ENCODE data around the gene GPR61.

GPR61 gene

GRCh38 chr1:109584766-109585165 lies 45.1 kb downstream of the GPR61 start:
- Histone ChIP-seq H3K36me3 (ENCODE audit: insufficient read depth, low read length) (peaks cover 87% of the 10 kb centered on the region), H3K79me2 (ENCODE audit: insufficient read depth, low read length) (no peaks in the 10 kb centered on the region), H4K20me1 (ENCODE audit: insufficient read depth, low read length) (no peaks in the 10 kb centered on the region), H3K4me3 (ENCODE audit: low read depth, low read length, poor library complexity, severe bottlenecking) (no peak overlapping the region), H3F3A (ENCODE audit: insufficient read depth, low read length) (no peaks in the 10 kb centered on the region), H3K9me2 (ENCODE audit: low read depth, low read length) (no peaks in the 10 kb centered on the region), H3K27me3 (ENCODE audit: insufficient read depth, low read length) (no peaks in the 10 kb centered on the region), H3K9ac (ENCODE audit: low read length) (no peak overlapping the region), H3K27ac (ENCODE audit: low read depth, low read length, poor library complexity, severe bottlenecking) (no peak overlapping the region), H3K9me3 (ENCODE audit: low read length) (no peaks in the 10 kb centered on the region), H2AFZ (ENCODE audit: low read length) (no peak overlapping the region), H3K4me1 (ENCODE audit: insufficient read depth, low read length, severe bottlenecking) (no peaks in the 10 kb centered on the region), H3K4me2 (ENCODE audit: low read length) (no peak overlapping the region)
- TF ChIP-seq, protein P1, sequence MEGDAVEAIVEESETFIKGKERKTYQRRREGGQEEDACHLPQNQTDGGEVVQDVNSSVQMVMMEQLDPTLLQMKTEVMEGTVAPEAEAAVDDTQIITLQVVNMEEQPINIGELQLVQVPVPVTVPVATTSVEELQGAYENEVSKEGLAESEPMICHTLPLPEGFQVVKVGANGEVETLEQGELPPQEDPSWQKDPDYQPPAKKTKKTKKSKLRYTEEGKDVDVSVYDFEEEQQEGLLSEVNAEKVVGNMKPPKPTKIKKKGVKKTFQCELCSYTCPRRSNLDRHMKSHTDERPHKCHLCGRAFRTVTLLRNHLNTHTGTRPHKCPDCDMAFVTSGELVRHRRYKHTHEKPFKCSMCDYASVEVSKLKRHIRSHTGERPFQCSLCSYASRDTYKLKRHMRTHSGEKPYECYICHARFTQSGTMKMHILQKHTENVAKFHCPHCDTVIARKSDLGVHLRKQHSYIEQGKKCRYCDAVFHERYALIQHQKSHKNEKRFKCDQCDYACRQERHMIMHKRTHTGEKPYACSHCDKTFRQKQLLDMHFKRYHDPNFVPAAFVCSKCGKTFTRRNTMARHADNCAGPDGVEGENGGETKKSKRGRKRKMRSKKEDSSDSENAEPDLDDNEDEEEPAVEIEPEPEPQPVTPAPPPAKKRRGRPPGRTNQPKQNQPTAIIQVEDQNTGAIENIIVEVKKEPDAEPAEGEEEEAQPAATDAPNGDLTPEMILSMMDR (IDR thresholded peaks at IDR 0.05; ENCODE audit: low read length) = no peak
- TF ChIP-seq EZH2 (IDR thresholded peaks at IDR 0.05; ENCODE audit: borderline replicate concordance, low read length) = no peak

DNA sequence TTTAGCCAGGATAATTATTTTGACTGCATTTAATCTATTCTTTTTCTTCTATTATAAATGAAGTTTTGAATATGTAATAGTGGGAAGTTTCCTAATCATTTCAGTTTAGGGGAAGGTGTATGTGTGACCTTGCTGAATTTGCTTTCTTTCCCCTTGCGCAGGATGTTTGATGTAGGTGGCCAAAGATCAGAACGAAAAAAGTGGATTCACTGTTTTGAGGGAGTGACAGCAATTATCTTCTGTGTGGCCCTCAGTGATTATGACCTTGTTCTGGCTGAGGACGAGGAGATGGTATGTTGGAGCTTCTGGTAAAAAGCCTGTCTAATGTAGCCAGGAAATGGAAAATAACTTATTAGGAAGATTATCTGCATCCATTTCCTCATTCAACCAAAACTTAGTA lies 46.4 kb downstream of the GPR61 start:
- H3K27me3 ChIP-seq (ENCODE audit: insufficient read depth, low read length) = no peaks in the 10 kb centered on the region
- H3F3A ChIP-seq (ENCODE audit: insufficient read depth, low read length) = no peaks in the 10 kb centered on the region
- no peaks in the 10 kb centered on the region for H4K20me1 ChIP-seq (ENCODE audit: insufficient read depth, low read length)
- no peak overlapping the region for H3K27ac ChIP-seq (ENCODE audit: low read depth, low read length, poor library complexity, severe bottlenecking)
- peaks cover 81% of the 10 kb centered on the region for H3K36me3 ChIP-seq (ENCODE audit: insufficient read depth, low read length)
- H3K4me2 ChIP-seq (ENCODE audit: low read length) = no peak overlapping the region
- no peaks in the 10 kb centered on the region for H3K9me2 ChIP-seq (ENCODE audit: low read depth, low read length)
- H3K4me3 ChIP-seq (ENCODE audit: low read depth, low read length, poor library complexity, severe bottlenecking) = no peak overlapping the region
- TF ChIP-seq, protein P1 (IDR thresholded peaks at IDR 0.05; ENCODE audit: low read length) = no peak
- TF ChIP-seq EZH2 (IDR thresholded peaks at IDR 0.05; ENCODE audit: borderline replicate concordance, low read length) = no peak
- H3K79me2 ChIP-seq (ENCODE audit: insufficient read depth, low read length) = no peaks in the 10 kb centered on the region
- no peaks in the 10 kb centered on the region for H3K9me3 ChIP-seq (ENCODE audit: low read length)
- no peak overlapping the region for H2AFZ ChIP-seq (ENCODE audit: low read length)
- no peak overlapping the region for H3K9ac ChIP-seq (ENCODE audit: low read length)
- H3K4me1 ChIP-seq (ENCODE audit: insufficient read depth, low read length, severe bottlenecking) = no peaks in the 10 kb centered on the region

- no peaks in the 10 kb centered on the region for H3K9me3 ChIP-seq (ENCODE audit: low read length)
- no peaks in the 10 kb centered on the region for H4K20me1 ChIP-seq (ENCODE audit: insufficient read depth, low read length)
- no peaks in the 10 kb centered on the region for H3K27me3 ChIP-seq (ENCODE audit: insufficient read depth, low read length)
- H3K9me2 ChIP-seq (ENCODE audit: low read depth, low read length) = no peaks in the 10 kb centered on the region
- H2AFZ ChIP-seq (ENCODE audit: low read length) = no peak overlapping the region
- H3K79me2 ChIP-seq (ENCODE audit: insufficient read depth, low read length) = no peaks in the 10 kb centered on the region
- TF ChIP-seq EZH2 (IDR thresholded peaks at IDR 0.05; ENCODE audit: borderline replicate concordance, low read length) = no peak
- TF ChIP-seq, protein P1 (IDR thresholded peaks at IDR 0.05; ENCODE audit: low read length) = no peak
- H3K4me2 ChIP-seq (ENCODE audit: low read length) = no peak overlapping the region
- H3K27ac ChIP-seq (ENCODE audit: low read depth, low read length, poor library complexity, severe bottlenecking) = no peak overlapping the region
- no peak overlapping the region for H3K4me3 ChIP-seq (ENCODE audit: low read depth, low read length, poor library complexity, severe bottlenecking)
- peaks cover 3% of the 10 kb centered on the region; the same call in 1 of the 2 replicates for H3F3A ChIP-seq (ENCODE audit: insufficient read depth, low read length)
- H3K4me1 ChIP-seq (ENCODE audit: insufficient read depth, low read length, severe bottlenecking) = no peaks in the 10 kb centered on the region
- no peak overlapping the region for H3K9ac ChIP-seq (ENCODE audit: low read length)
- peaks cover 84% of the 10 kb centered on the region for H3K36me3 ChIP-seq (ENCODE audit: insufficient read depth, low read length)
Observed at GRCh38 chr1:109589177-109589576, 49.5 kb downstream of the GPR61 start.
